HEK293 (cell line): Measurements from ENCODE around the gene SAP30L.

Source experiments
- CTCF ChIA-PET: fragments of 350-600 bp; formaldehyde crosslinking; extraction: SDS; loops from one replicate; lab custom pipeline; 2021; ENCODE audit warnings: antibody characterized with exemption; lab: Yijun Ruan, JAX
- POLR2A ChIA-PET: fragments of 300-600 bp; formaldehyde crosslinking; extraction: SDS; loops from one replicate; lab custom pipeline; 2020; ENCODE audit warnings: antibody characterized with exemption, inconsistent platforms; lab: Yijun Ruan, JAX
- H3K27ac ChIP-seq: fragments of 200-500 bp; sonication (Bioruptor generic); 2 replicates; pipeline ENCODE4 v1.5.1; 2014; ENCODE audit warnings: low read depth, low read length, control low read depth, inconsistent platforms; ENCODE audit errors: extremely low read depth
- H3K36me3 ChIP-seq, 2 experiments: fragments of 200-500 bp in 1 of 2; sonication (Bioruptor generic) in 1 of 2; 1 replicate in 1 of 2; 2 replicates in 1 of 2; pipeline ENCODE4 v1.5.1; 2014 to 2017; ENCODE audit warnings: inconsistent platforms in 2 of 2, low read length in 2 of 2; ENCODE audit not compliant: control insufficient read depth in 2 of 2, insufficient read depth in 1 of 2
- H3K4me1 ChIP-seq: fragments of 200-500 bp; sonication (Bioruptor generic); 2 replicates; pipeline ENCODE4 v1.5.1; 2014; ENCODE audit warnings: mild to moderate bottlenecking, low read length, inconsistent platforms; ENCODE audit not compliant: control insufficient read depth, insufficient read depth
- H3K4me3 ChIP-seq: 2 replicates; pipeline ENCODE4 v1.5.1; 2011; ENCODE audit warnings: low read depth, mild to moderate bottlenecking, control low read depth, low read length, moderate library complexity
- H3K9me3 ChIP-seq: fragments of 200-500 bp; sonication (Bioruptor generic); 2 replicates; pipeline ENCODE4 v1.5.1; 2014; ENCODE audit warnings: low read depth, low read length, inconsistent platforms; ENCODE audit not compliant: control insufficient read depth, insufficient read depth
- BCL11B ChIP-seq: fragments of 450-650 bp; formaldehyde crosslinking; IDR thresholded peaks from 2 replicates; pipeline ENCODE4 v1.5.1; 2016; ENCODE audit warnings: low read depth, missing biosample characterization, missing genetic modification characterization
- GLI2 ChIP-seq: fragments of 450-650 bp; formaldehyde crosslinking; IDR thresholded peaks from 2 replicates; pipeline ENCODE4; 2017; ENCODE audit warnings: missing biosample characterization, missing genetic modification characterization, low read depth, borderline replicate concordance
- SP7 ChIP-seq: fragments of 450-650 bp; formaldehyde crosslinking; IDR thresholded peaks from 2 replicates; pipeline ENCODE4 v1.5.1; 2016; ENCODE audit warnings: missing biosample characterization, missing genetic modification characterization
- YY2 ChIP-seq: fragments of 450-650 bp; formaldehyde crosslinking; IDR thresholded peaks from 2 replicates; pipeline ENCODE4 v1.5.1; 2016; ENCODE audit warnings: missing biosample characterization, missing genetic modification characterization
- ZIC2 ChIP-seq: fragments of 450-650 bp; formaldehyde crosslinking; IDR thresholded peaks from 2 replicates; pipeline ENCODE4 v1.5.1; 2016; ENCODE audit warnings: missing biosample characterization, missing genetic modification characterization
- ZNF140 ChIP-seq: fragments of 450-650 bp; formaldehyde crosslinking; IDR thresholded peaks from 2 replicates; pipeline ENCODE4 v1.5.1; 2016; ENCODE audit warnings: missing biosample characterization, missing genetic modification characterization
- ZNF223 ChIP-seq: fragments of 450-650 bp; formaldehyde crosslinking; IDR thresholded peaks from 2 replicates; pipeline ENCODE4 v1.5.1; 2016; ENCODE audit warnings: missing biosample characterization, missing genetic modification characterization
- ZNF302 ChIP-seq: fragments of 450-650 bp; formaldehyde crosslinking; IDR thresholded peaks from 2 replicates; pipeline ENCODE4 v1.5.1; 2016; ENCODE audit warnings: missing biosample characterization, missing genetic modification characterization, low read depth
- ZNF521 ChIP-seq: fragments of 450-650 bp; formaldehyde crosslinking; IDR thresholded peaks from 2 replicates; pipeline ENCODE4 v1.5.1; 2017; ENCODE audit warnings: missing biosample characterization, mild to moderate bottlenecking, missing genetic modification characterization
- ZNF530 ChIP-seq: fragments of 450-650 bp; formaldehyde crosslinking; IDR thresholded peaks from 2 replicates; pipeline ENCODE4 v1.5.1; 2016; ENCODE audit warnings: low read depth, missing biosample characterization, missing genetic modification characterization
- ZNF555 ChIP-seq: fragments of 450-650 bp; formaldehyde crosslinking; conservative IDR thresholded peaks from 2 replicates; pipeline ENCODE4 v1.5.1; 2017; ENCODE audit warnings: missing biosample characterization, mild to moderate bottlenecking, missing genetic modification characterization, inconsistent platforms
- ZNF558 ChIP-seq: fragments of 450-650 bp; formaldehyde crosslinking; IDR thresholded peaks from 2 replicates; pipeline ENCODE4 v1.5.1; 2016; ENCODE audit warnings: missing biosample characterization, missing genetic modification characterization
- ZNF654 ChIP-seq: fragments of 450-650 bp; formaldehyde crosslinking; IDR thresholded peaks from 2 replicates; pipeline ENCODE4 v1.5.1; 2016; ENCODE audit warnings: low read depth, missing biosample characterization, missing genetic modification characterization
- ZNF664 ChIP-seq: fragments of 450-650 bp; formaldehyde crosslinking; IDR thresholded peaks from 2 replicates; pipeline ENCODE4 v1.5.1; 2016; ENCODE audit warnings: missing biosample characterization, missing genetic modification characterization
- ZNF785 ChIP-seq: fragments of 450-650 bp; formaldehyde crosslinking; IDR thresholded peaks from 2 replicates; pipeline ENCODE4 v1.5.1; 2016; ENCODE audit warnings: missing biosample characterization, missing genetic modification characterization
- ZSCAN23 ChIP-seq: fragments of 450-650 bp; formaldehyde crosslinking; IDR thresholded peaks from 2 replicates; pipeline ENCODE4 v1.5.1; 2016; ENCODE audit warnings: missing biosample characterization, missing genetic modification characterization
- TF ChIP-seq, protein P1 (sequence below): fragments of 450-650 bp; IDR thresholded peaks from 2 replicates; pipeline ENCODE4 v1.5.1; 2018; ENCODE audit warnings: missing biosample characterization, missing genetic modification characterization
- TF ChIP-seq, protein P2 (sequence below): fragments of 450-650 bp; formaldehyde crosslinking; IDR thresholded peaks from 2 replicates; pipeline ENCODE4 v1.5.1; 2017; ENCODE audit warnings: missing biosample characterization, missing genetic modification characterization

SAP30L gene

DNA sequence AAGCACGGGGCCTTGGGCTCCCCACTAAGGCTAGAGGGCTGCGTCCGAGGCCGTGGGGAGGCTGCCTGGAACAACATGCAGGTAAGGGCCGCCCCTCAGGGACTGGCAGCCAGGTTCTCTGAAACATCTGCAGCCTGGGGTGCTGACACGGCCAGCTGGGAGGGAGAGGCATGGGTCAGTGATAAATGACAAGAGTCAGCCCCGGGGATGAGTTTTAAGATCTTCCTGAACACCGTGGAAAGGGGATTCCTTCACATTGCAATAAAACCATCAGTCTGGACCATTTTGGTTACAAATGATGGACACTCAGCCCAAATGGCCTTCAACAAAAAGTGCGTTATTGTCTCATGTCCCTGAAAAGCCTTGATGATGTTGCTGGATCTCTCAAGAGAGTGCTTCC is 32.9 kb upstream of the SAP30L start (continued):
- TF ChIP-seq ZNF555: no peak
- no peak for TF ChIP-seq GLI2 (tag by site-specific recombination)
- TF ChIP-seq, protein P1, sequence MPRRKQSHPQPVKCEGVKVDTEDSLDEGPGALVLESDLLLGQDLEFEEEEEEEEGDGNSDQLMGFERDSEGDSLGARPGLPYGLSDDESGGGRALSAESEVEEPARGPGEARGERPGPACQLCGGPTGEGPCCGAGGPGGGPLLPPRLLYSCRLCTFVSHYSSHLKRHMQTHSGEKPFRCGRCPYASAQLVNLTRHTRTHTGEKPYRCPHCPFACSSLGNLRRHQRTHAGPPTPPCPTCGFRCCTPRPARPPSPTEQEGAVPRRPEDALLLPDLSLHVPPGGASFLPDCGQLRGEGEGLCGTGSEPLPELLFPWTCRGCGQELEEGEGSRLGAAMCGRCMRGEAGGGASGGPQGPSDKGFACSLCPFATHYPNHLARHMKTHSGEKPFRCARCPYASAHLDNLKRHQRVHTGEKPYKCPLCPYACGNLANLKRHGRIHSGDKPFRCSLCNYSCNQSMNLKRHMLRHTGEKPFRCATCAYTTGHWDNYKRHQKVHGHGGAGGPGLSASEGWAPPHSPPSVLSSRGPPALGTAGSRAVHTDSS: no peak

DNA sequence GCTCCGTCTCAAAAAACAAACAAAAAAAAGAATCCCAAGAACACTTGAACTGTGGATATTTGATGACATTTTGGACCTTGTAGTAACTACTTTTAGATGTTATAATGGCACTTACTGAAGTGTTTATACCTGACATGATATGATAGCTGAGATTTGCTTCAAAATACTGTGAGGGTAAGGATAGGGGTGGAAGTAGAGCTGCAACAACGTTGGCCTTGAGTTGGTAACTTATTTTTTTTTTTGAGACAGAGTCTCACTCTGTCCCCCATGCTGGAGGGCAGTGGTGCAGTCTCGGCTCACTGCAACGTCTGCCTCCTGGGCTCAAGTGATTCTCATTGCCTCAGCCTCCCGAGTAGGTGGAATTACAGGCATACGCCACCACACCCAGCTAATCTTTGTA is 30.7 kb upstream of the SAP30L start:
- no peaks in the 10 kb centered on the region for H3K4me1 ChIP-seq
- POLR2A ChIA-PET: no interaction called here
- H3K4me3 ChIP-seq: no peak overlapping the region
- CTCF ChIA-PET: no interaction called here
- no peaks in the 10 kb centered on the region for H3K9me3 ChIP-seq
- H3K36me3 ChIP-seq: peaks cover 0 to 14% of the 10 kb centered on the region in 2 experiments; a peak in 1 of 3 replicates
- TF ChIP-seq ZNF530 (peak; percentile 90; the same call in 1 of the 2 replicates), ZNF664 (tag by site-specific recombination) (no peak)
- TF ChIP-seq, all 188 proteins: peak for 1
- H3K27ac ChIP-seq: no peak overlapping the region

DNA sequence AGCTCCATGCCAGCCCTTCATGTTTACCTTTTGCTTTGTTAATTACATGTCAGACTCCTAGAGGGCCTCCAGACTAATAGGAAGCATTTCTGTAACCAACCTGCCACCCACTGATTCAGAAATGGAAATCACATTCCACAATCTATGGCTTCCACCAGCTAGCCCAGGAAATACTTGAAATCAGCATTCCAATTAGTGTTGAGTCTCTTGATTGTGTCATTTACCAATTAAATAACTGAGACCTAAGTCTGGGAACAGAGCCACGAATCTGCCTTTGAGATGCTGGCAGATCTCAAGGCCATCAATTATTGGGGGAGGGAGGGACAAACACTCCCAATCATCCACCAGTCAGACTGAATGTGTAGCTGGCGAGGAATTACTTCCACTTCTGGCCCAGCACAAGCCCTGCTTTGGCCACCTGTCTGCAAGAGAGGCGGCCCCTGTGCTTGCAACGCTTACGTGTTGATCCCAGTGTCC is 27.4 kb upstream of the SAP30L start:
- Histone ChIP-seq H3K9me3 (no peaks in the 10 kb centered on the region), H3K4me1 (no peaks in the 10 kb centered on the region)
- POLR2A ChIA-PET: no interaction called here
- TF ChIP-seq ZNF785 (tag by site-specific recombination) (no peak), ZIC2 (tag by site-specific recombination) (no peak), ZNF223 (no peak), YY2 (tag by site-specific recombination) (no peak), ZNF521 (tag by site-specific recombination) (no peak), SP7 (peak; percentile 71)
- TF ChIP-seq, all 188 proteins: peak for 1
- CTCF ChIA-PET: interaction anchor here (0.6 to 2.8 kb wide), 3 partner anchors 13 to 143 kb away, joined by 3 to 14 read pairs (median 4); no protein-coding TSS in a partner anchor
- peaks cover 0 to 7% of the 10 kb centered on the region in 2 experiments; a peak in 1 of 3 replicates for H3K36me3 ChIP-seq
- no peak overlapping the region for H3K27ac ChIP-seq
- no peak overlapping the region for H3K4me3 ChIP-seq

DNA sequence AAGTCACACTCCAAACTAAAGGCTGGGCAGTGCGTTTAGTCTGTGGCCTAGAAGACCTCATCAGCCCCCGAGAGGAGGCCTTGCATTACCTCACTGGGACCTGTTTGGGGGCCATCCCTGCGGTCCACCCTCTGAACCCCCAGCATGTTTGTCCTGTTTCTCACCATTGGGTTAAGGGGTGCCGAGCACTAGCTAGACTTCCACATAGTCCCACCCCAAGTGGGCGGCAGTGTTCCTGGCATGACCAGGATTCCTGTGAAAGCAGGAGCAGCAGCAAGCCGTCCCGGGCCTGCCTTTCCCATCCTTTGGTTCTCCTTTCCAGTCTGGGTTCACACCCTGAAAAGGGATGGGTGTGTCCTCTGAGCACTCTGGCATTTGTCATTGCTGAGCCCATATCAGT is 26.6 kb upstream of the SAP30L start:
- ChIA-PET POLR2A (no interaction called here), CTCF (interaction anchor here (2.8 kb wide), 1 partner anchor 14 kb away, joined by 14 read pairs; no protein-coding TSS in a partner anchor)
- H3K4me1 ChIP-seq: no peaks in the 10 kb centered on the region
- H3K36me3 ChIP-seq: peaks cover 0 to 6% of the 10 kb centered on the region in 2 experiments; a peak in 1 of 3 replicates
- no peak for TF ChIP-seq ZNF654
- no peak for TF ChIP-seq ZNF558 (tag by site-specific recombination)
- no peak for TF ChIP-seq ZNF302 (tag by site-specific recombination)
- no peak for TF ChIP-seq ZSCAN23
- TF ChIP-seq ZNF140 (tag by site-specific recombination): no peak
- TF ChIP-seq BCL11B: no peak
- TF ChIP-seq, protein P2, sequence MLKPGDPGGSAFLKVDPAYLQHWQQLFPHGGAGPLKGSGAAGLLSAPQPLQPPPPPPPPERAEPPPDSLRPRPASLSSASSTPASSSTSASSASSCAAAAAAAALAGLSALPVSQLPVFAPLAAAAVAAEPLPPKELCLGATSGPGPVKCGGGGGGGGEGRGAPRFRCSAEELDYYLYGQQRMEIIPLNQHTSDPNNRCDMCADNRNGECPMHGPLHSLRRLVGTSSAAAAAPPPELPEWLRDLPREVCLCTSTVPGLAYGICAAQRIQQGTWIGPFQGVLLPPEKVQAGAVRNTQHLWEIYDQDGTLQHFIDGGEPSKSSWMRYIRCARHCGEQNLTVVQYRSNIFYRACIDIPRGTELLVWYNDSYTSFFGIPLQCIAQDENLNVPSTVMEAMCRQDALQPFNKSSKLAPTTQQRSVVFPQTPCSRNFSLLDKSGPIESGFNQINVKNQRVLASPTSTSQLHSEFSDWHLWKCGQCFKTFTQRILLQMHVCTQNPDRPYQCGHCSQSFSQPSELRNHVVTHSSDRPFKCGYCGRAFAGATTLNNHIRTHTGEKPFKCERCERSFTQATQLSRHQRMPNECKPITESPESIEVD (tag by site-specific recombination): no peak
- H3K4me3 ChIP-seq: no peak overlapping the region
- no peak overlapping the region for H3K27ac ChIP-seq
- H3K9me3 ChIP-seq: no peaks in the 10 kb centered on the region
